GM21381 (cell line): ENCODE data around the gene PHETA1.

Experiments
- ATAC-seq: cut with Tn5 transposase; IDR thresholded peaks from one replicate; pipeline ENCODE4 v1.9.1; 2021; ENCODE audit warnings: mild to moderate bottlenecking, moderate library complexity; ENCODE audit not compliant: unreplicated experiment

Gene PHETA1

DNA sequence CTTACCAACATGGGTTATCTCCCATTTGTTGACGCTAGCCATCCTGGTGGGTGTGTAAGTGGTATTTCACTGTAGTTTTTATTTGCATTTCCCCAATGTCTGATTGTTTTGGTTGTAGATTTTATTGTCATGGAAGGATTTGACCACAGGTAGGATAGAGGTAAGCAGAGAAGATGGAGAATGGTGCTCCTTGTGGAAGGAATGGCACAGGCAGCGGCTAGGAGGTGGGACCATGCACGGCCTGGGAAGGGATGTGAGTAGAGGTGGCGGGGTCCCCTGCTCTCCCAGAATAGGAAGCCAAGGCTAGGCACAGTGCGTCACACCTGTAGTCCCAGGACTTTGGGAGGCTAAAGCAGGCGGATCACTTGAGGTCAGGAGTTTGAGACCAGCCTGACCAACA is 41.4 kb downstream of the PHETA1 start:
- ATAC-seq = no peak

- ATAC-seq = no peak
Measured at GRCh38 chr12:111322336-111323250, 46.3 kb downstream of the PHETA1 start.

DNA sequence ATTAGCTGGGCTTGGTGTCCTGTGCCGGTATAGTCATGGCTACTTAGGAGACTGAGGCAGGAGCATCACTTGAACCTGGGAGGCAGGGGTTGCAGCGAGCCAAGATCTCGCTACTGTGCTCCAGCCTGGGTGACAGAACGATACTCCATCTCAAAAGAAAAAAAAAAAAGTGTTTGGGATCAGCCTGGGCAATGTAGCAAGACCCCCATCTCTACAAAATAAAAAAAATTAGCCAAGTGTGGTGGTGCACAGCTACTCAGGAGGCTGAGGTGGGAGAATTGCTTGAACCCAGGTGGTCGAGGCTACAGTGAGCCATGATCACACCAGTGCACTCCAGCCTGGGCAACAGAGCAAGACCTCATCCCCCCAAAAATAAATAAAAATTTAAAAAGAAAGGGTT is 47.6 kb downstream of the PHETA1 start:
- ATAC-seq = no peak

- no peak for ATAC-seq
Measured at GRCh38 chr12:111320258-111321050, 48.4 kb downstream of the PHETA1 start.

- ATAC-seq = no peak
Measured at GRCh38 chr12:111319600-111320257, 49.2 kb downstream of the PHETA1 start.

GRCh38 chr12:111318450-111318849 is 50.4 kb downstream of the PHETA1 start:
- no peak for ATAC-seq

GRCh38 chr12:111316671-111317070 is 52.2 kb downstream of the PHETA1 start:
- no peak for ATAC-seq

- no peak for ATAC-seq
Measured at GRCh38 chr12:111314953-111315539, 53.8 kb downstream of the PHETA1 start.

DNA sequence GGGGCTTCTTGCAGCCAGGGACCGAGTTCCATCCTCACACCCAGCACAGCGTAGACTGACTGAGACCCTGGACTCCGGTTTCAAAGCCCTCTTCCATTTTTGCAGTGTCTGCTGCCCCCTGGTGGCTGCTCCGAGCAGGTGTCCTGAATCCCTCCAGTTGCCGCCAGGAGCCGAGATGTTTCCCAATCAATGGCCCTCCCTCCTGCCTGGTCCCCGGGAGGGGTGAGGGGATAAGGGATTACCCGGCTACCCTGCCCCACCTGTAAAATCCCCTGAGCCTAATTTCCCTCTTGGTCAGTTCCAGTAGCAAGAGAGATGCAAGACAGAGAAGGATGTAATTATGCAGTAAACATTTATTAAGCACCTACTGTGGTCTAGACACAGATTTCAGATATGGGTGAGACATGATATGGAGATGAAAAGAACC is 55.0 kb downstream of the PHETA1 start:
- ATAC-seq = no peak

- no peak for ATAC-seq
Measured at GRCh38 chr12:111312708-111313107, 56.2 kb downstream of the PHETA1 start.

GRCh38 chr12:111312016-111312415 is 56.9 kb downstream of the PHETA1 start:
- no peak for ATAC-seq

- no peak for ATAC-seq
Measured at GRCh38 chr12:111311011-111311410, 57.9 kb downstream of the PHETA1 start.
